Measurements from ENCODE around the gene DLK1. TPM values are rescaled to one million over a fixed set of nuclear protein-coding genes. Genes with fewer than 3 reads are reported as not detected.

The DLK1 gene
- total RNA-seq, result not detected in 2 replicates

- Histone ChIP-seq H4K20me1 (ENCODE audit: insufficient read depth, low read length) (no peaks in the 10 kb centered on the region), H3K79me2 (ENCODE audit: insufficient read depth, low read length) (no peaks in the 10 kb centered on the region), H3K27ac (ENCODE audit: low read depth, low read length) (no peak within 1 kb of the TSS), H3K4me3 (ENCODE audit: insufficient read depth, low read length) (no peak within 1 kb of the TSS), H3K9me3 (ENCODE audit: low read depth, low read length) (no peaks in the 10 kb centered on the region), H2AFZ (ENCODE audit: low read length) (no peak within 1 kb of the TSS), H3K4me2 (ENCODE audit: insufficient read depth, low read length) (no peak within 1 kb of the TSS), H3K4me1 (ENCODE audit: insufficient read depth, low read length) (no peaks in the 10 kb centered on the region), H3K36me3 (ENCODE audit: insufficient read depth, low read length) (no peaks in the 10 kb centered on the region), H3K27me3 (ENCODE audit: insufficient read depth, low read length) (peaks cover 60% of the 10 kb centered on the region)
- TF ChIP-seq CTCF (IDR thresholded peaks at IDR 0.05; ENCODE audit: extremely low read depth, low read depth, low read length), result no peak
- DNase-seq (ENCODE audit: insufficient read length, low spot score, missing footprints), result peak; percentile 74
These were observed at the start of gene DLK1 for GRCh38 chr14:100726550-100727085. DLK1 (plus strand) TSS chr14:100726892; CDS start chr14:100727069, 177 bp downstream.

GRCh38 chr14:100677152-100677551 lies 49.5 kb upstream of the DLK1 start:
- Histone ChIP-seq H4K20me1 (ENCODE audit: insufficient read depth, low read length) (no peaks in the 10 kb centered on the region), H3K27me3 (ENCODE audit: insufficient read depth, low read length) (peaks cover 9% of the 10 kb centered on the region), H3K79me2 (ENCODE audit: insufficient read depth, low read length) (no peaks in the 10 kb centered on the region), H3K4me3 (ENCODE audit: insufficient read depth, low read length) (no peak overlapping the region), H3K9me3 (ENCODE audit: low read depth, low read length) (no peaks in the 10 kb centered on the region), H3K27ac (ENCODE audit: low read depth, low read length) (no peak overlapping the region), H3K36me3 (ENCODE audit: insufficient read depth, low read length) (no peaks in the 10 kb centered on the region), H2AFZ (ENCODE audit: low read length) (no peak overlapping the region), H3K4me1 (ENCODE audit: insufficient read depth, low read length) (peaks cover 23% of the 10 kb centered on the region), H3K4me2 (ENCODE audit: insufficient read depth, low read length) (no peak overlapping the region)
- no peak for DNase-seq (ENCODE audit: insufficient read length, low spot score, missing footprints)
- no peak for TF ChIP-seq CTCF (IDR thresholded peaks at IDR 0.05; ENCODE audit: extremely low read depth, low read depth, low read length)

GRCh38 chr14:100677554-100678468 lies 48.9 kb upstream of the DLK1 start:
- Histone ChIP-seq H3K79me2 (ENCODE audit: insufficient read depth, low read length) (no peaks in the 10 kb centered on the region), H3K9me3 (ENCODE audit: low read depth, low read length) (no peaks in the 10 kb centered on the region), H3K4me2 (ENCODE audit: insufficient read depth, low read length) (no peak overlapping the region), H3K4me3 (ENCODE audit: insufficient read depth, low read length) (no peak overlapping the region), H3K27me3 (ENCODE audit: insufficient read depth, low read length) (peaks cover 4% of the 10 kb centered on the region), H4K20me1 (ENCODE audit: insufficient read depth, low read length) (no peaks in the 10 kb centered on the region), H2AFZ (ENCODE audit: low read length) (no peak overlapping the region), H3K4me1 (ENCODE audit: insufficient read depth, low read length) (peaks cover 23% of the 10 kb centered on the region), H3K27ac (ENCODE audit: low read depth, low read length) (no peak overlapping the region), H3K36me3 (ENCODE audit: insufficient read depth, low read length) (no peaks in the 10 kb centered on the region)
- DNase-seq (ENCODE audit: insufficient read length, low spot score, missing footprints), result peak; percentile 96
- no peak for TF ChIP-seq CTCF (IDR thresholded peaks at IDR 0.05; ENCODE audit: extremely low read depth, low read depth, low read length)

GRCh38 chr14:100678469-100678828 lies 48.2 kb upstream of the DLK1 start:
- no peak overlapping the region for H2AFZ ChIP-seq (ENCODE audit: low read length)
- DNase-seq (ENCODE audit: insufficient read length, low spot score, missing footprints), result no peak
- TF ChIP-seq CTCF (IDR thresholded peaks at IDR 0.05; ENCODE audit: extremely low read depth, low read depth, low read length), result no peak
- no peak overlapping the region for H3K4me3 ChIP-seq (ENCODE audit: insufficient read depth, low read length)
- no peaks in the 10 kb centered on the region for H3K36me3 ChIP-seq (ENCODE audit: insufficient read depth, low read length)
- H3K4me2 ChIP-seq (ENCODE audit: insufficient read depth, low read length), result no peak overlapping the region
- H3K4me1 ChIP-seq (ENCODE audit: insufficient read depth, low read length), result peaks cover 23% of the 10 kb centered on the region
- H4K20me1 ChIP-seq (ENCODE audit: insufficient read depth, low read length), result no peaks in the 10 kb centered on the region
- no peaks in the 10 kb centered on the region for H3K79me2 ChIP-seq (ENCODE audit: insufficient read depth, low read length)
- no peak overlapping the region for H3K27ac ChIP-seq (ENCODE audit: low read depth, low read length)
- H3K27me3 ChIP-seq (ENCODE audit: insufficient read depth, low read length), result peaks cover 4% of the 10 kb centered on the region
- no peaks in the 10 kb centered on the region for H3K9me3 ChIP-seq (ENCODE audit: low read depth, low read length)

Measured in osteoblast (primary cell).